HL-60 (cell line): ENCODE results near the gene TNIK.

Source experiments
- DNase-seq, 2 experiments: peaks; one replicate each; pipeline ENCODE4 v3.0.0-alpha.2; 2010 to 2020; ENCODE audit warnings: low read depth in 1 of 2, low spot score in 1 of 2
- H3K27ac ChIP-seq: fragments of 250-450 bp; sonication (Bioruptor Pico); replicated peaks from 2 replicates; pipeline ENCODE4 v1.5.1; 2020; ENCODE audit warnings: mild to moderate bottlenecking, moderate library complexity
- H3K27me3 ChIP-seq: fragments of 250-450 bp; sonication (Bioruptor Pico); 2 replicates; pipeline ENCODE4 v1.5.1; 2021; ENCODE audit warnings: mild to moderate bottlenecking, moderate library complexity; ENCODE audit not compliant: insufficient read depth, poor library complexity, severe bottlenecking
- H3K4me3 ChIP-seq: replicated peaks from 2 replicates; pipeline ENCODE4 v1.5.1; 2011; ENCODE audit warnings: mild to moderate bottlenecking, control low read depth, low read length; ENCODE audit not compliant: insufficient read depth
- CTCF ChIP-seq: IDR thresholded peaks from one replicate; pipeline ENCODE4 v1.5.1; 2011; ENCODE audit warnings: low read length, control low read depth, inconsistent platforms; ENCODE audit not compliant: insufficient read depth
- GABPA ChIP-seq: IDR thresholded peaks from 2 replicates; pipeline ENCODE4 v1.6.1; 2012; ENCODE audit warnings: low read depth
- POLR2AphosphoS5 ChIP-seq: IDR thresholded peaks from 2 replicates; pipeline ENCODE4 v1.6.1; 2012; ENCODE audit warnings: low read depth
- REST ChIP-seq: IDR thresholded peaks from 2 replicates; pipeline ENCODE4 v1.6.1; 2012; ENCODE audit warnings: low read depth; ENCODE audit not compliant: insufficient replicate concordance
- SPI1 ChIP-seq: IDR thresholded peaks from 2 replicates; pipeline ENCODE4 v1.6.1; 2012; ENCODE audit warnings: low read depth, mild to moderate bottlenecking, borderline replicate concordance

TNIK gene

GRCh38 chr3:171389491-171389890 lies 70.7 kb downstream of the TNIK start:
- no peak for TF ChIP-seq GABPA
- TF ChIP-seq CTCF = no peak
- no peak for TF ChIP-seq REST
- DNase-seq = no peak

GRCh38 chr3:171388527-171388926 lies 71.7 kb downstream of the TNIK start:
- DNase-seq = no peak
- TF ChIP-seq REST (no peak), CTCF (no peak), SPI1 (no peak), POLR2AphosphoS5 (no peak), GABPA (no peak)
- H3K4me3 ChIP-seq = no peak overlapping the region
- no peaks in the 10 kb centered on the region for H3K27me3 ChIP-seq
- H3K27ac ChIP-seq = no peak overlapping the region

More at GRCh38 chr3:171389491-171389890, 70.7 kb downstream of the TNIK start:
- Histone ChIP-seq H3K27me3 (no peaks in the 10 kb centered on the region), H3K4me3 (no peak overlapping the region), H3K27ac (no peak overlapping the region)

- H3K4me3 ChIP-seq = no peak overlapping the region
- H3K27me3 ChIP-seq = no peaks in the 10 kb centered on the region
- DNase-seq = no peak
- no peak for TF ChIP-seq REST
- TF ChIP-seq CTCF = no peak
- TF ChIP-seq POLR2AphosphoS5 = no peak
- TF ChIP-seq SPI1 = no peak
- TF ChIP-seq GABPA = no peak
- H3K27ac ChIP-seq = no peak overlapping the region
Observed at GRCh38 chr3:171387062-171387461, 73.1 kb downstream of the TNIK start.
